GM23338 (cell line): ENCODE measurements around the gene AFF1. TPM values are rescaled to one million over a fixed set of nuclear protein-coding genes. Genes with fewer than 3 reads are reported as not detected.

Experiments used
- ATAC-seq: fragments of 200-7000 bp; cut with Tn5 transposase; 3 replicates; pipeline ENCODE4 v1.9.1; 2020
- DNase-seq: peaks from one replicate; pipeline ENCODE4 v3.0.0-alpha.2; 2015; ENCODE audit warnings: low spot score
- H2AFZ ChIP-seq: fragments of 200-600 bp; sonication (generic); 2 replicates; pipeline ENCODE4 v1.8.0; 2016; ENCODE audit warnings: antibody characterized with exemption, mild to moderate bottlenecking, moderate library complexity
- H3F3A ChIP-seq: fragments of 200-600 bp; sonication (generic); replicated peaks from 2 replicates; pipeline ENCODE4 v1.8.0; 2017; ENCODE audit warnings: antibody characterized with exemption, mixed run types, low read depth
- H3K27ac ChIP-seq: fragments of 200-600 bp; sonication (generic); 2 replicates; pipeline ENCODE4 v1.6.1; 2016; ENCODE audit warnings: low read depth
- H3K27me3 ChIP-seq: fragments of 200-600 bp; sonication (generic); 2 replicates; pipeline ENCODE4 v1.8.0; 2016; ENCODE audit warnings: mild to moderate bottlenecking, mixed run types, moderate library complexity; ENCODE audit not compliant: insufficient read depth
- H3K36me3 ChIP-seq: fragments of 200-600 bp; sonication (generic); 2 replicates; pipeline ENCODE4 v1.8.0; 2016; ENCODE audit warnings: mild to moderate bottlenecking; ENCODE audit not compliant: insufficient read depth
- H3K4me1 ChIP-seq: fragments of 200-600 bp; sonication (generic); 2 replicates; pipeline ENCODE4 v1.8.0; 2016; ENCODE audit warnings: mild to moderate bottlenecking, moderate library complexity; ENCODE audit not compliant: insufficient read depth
- H3K4me2 ChIP-seq: fragments of 200-600 bp; sonication (generic); 2 replicates; pipeline ENCODE4 v1.7.1; 2017; ENCODE audit warnings: mixed run types
- H3K4me3 ChIP-seq: fragments of 200-600 bp; sonication (generic); 2 replicates; pipeline ENCODE4 v1.6.1; 2016; ENCODE audit warnings: mixed run types
- H3K79me2 ChIP-seq: fragments of 200-600 bp; sonication (generic); replicated peaks from 2 replicates; pipeline ENCODE4 v1.8.0; 2017; ENCODE audit warnings: mild to moderate bottlenecking; ENCODE audit not compliant: insufficient read depth
- H3K9me2 ChIP-seq: fragments of 200-600 bp; sonication (generic); 2 replicates; pipeline ENCODE4 v1.8.0; 2017; ENCODE audit not compliant: insufficient read depth
- H4K20me1 ChIP-seq: fragments of 200-600 bp; sonication (generic); replicated peaks from 2 replicates; pipeline ENCODE4 v1.8.0; 2017; ENCODE audit warnings: mild to moderate bottlenecking; ENCODE audit not compliant: insufficient read depth
- H3K27ac Mint-ChIP-seq: 2 replicates; pipeline ENCODE4 v1.8.0; 2020; ENCODE audit warnings: inconsistent platforms, mild to moderate bottlenecking, moderate library complexity, mixed read lengths
- H3K27me3 Mint-ChIP-seq: 3 replicates; pipeline ENCODE4 v1.8.0; 2022; ENCODE audit warnings: low read depth, mild to moderate bottlenecking, moderate library complexity, mixed read lengths, inconsistent platforms; ENCODE audit not compliant: insufficient read depth, poor library complexity
- H3K36me3 Mint-ChIP-seq: 3 replicates; pipeline ENCODE4 v1.8.0; 2021; ENCODE audit warnings: low read depth, mild to moderate bottlenecking, inconsistent platforms, moderate library complexity, mixed read lengths
- H3K4me1 Mint-ChIP-seq: 3 replicates; pipeline ENCODE4 v1.8.0; 2020; ENCODE audit warnings: mild to moderate bottlenecking, inconsistent platforms, mixed read lengths
- H3K4me3 Mint-ChIP-seq: 3 replicates; pipeline ENCODE4 v1.8.0; 2021; ENCODE audit warnings: moderate library complexity, mild to moderate bottlenecking, inconsistent platforms, mixed read lengths
- H3K9me3 Mint-ChIP-seq: 3 replicates; pipeline ENCODE4 v1.8.0; 2020; ENCODE audit warnings: moderate library complexity, mild to moderate bottlenecking, inconsistent platforms, mixed read lengths
- CREB1 ChIP-seq: fragments of 250-450 bp; sonication (Bioruptor Pico); IDR thresholded peaks from 2 replicates; pipeline ENCODE4 v1.5.0; 2020; ENCODE audit warnings: low read depth, mild to moderate bottlenecking, moderate library complexity
- CTCF ChIP-seq, 2 experiments: fragments of 200-600 bp in 1 of 2; sonication (generic) in 1 of 2; conservative IDR thresholded peaks; 2 replicates each; pipeline versions ENCODE4 v1.5.1 to v1.6.1; 2016 to 2017; ENCODE audit warnings: antibody characterized with exemption in 2 of 2, low read depth in 2 of 2, mild to moderate bottlenecking in 2 of 2, moderate library complexity in 1 of 2
- EZH2 ChIP-seq: fragments of 200-600 bp; sonication (generic); IDR thresholded peaks from one replicate; pipeline ENCODE4 v1.8.0; 2017; ENCODE audit warnings: antibody characterized with exemption, mild to moderate bottlenecking, low read depth; ENCODE audit not compliant: unreplicated experiment
- JUNB ChIP-seq: IDR thresholded peaks from one replicate; pipeline ENCODE4 v1.6.1; 2016; ENCODE audit warnings: antibody characterized with exemption; ENCODE audit not compliant: unreplicated experiment
- NANOG ChIP-seq: IDR thresholded peaks from 2 replicates; pipeline ENCODE4 v1.6.1; 2016; ENCODE audit warnings: antibody characterized with exemption, borderline replicate concordance
- POLR2AphosphoS5 ChIP-seq: IDR thresholded peaks from 2 replicates; pipeline ENCODE4 v1.6.1; 2016; ENCODE audit warnings: antibody characterized with exemption, low read depth
- REST ChIP-seq: IDR thresholded peaks from one replicate; pipeline ENCODE4 v1.6.1; 2018; ENCODE audit warnings: antibody characterized with exemption; ENCODE audit not compliant: unreplicated experiment
- ZNF331 ChIP-seq: fragments of 250-450 bp; sonication (Bioruptor Pico); IDR thresholded peaks from 2 replicates; pipeline ENCODE4 v1.5.0; 2020; ENCODE audit warnings: low read depth, mild to moderate bottlenecking, moderate library complexity
- ZNF462 ChIP-seq: fragments of 250-450 bp; sonication (Bioruptor Pico); IDR thresholded peaks from 2 replicates; pipeline ENCODE4 v1.5.0; 2020; ENCODE audit warnings: mild to moderate bottlenecking, moderate library complexity
- polyA plus RNA-seq: library from polyadenylated mRNA; unstranded; fragments of >200 nt; fragmentation: Nextera tagmentation; extraction: Ambion mirVana; gene quantifications from 2 replicates; pipeline ENCODE4 v1.2.1, GENCODE V29; 2016
- total RNA-seq: library from RNA; depleted of rRNA; stranded (reverse); fragments of >200 nt; shearing (Covaris generic); gene quantifications from 2 replicates; pipeline ENCODE4 v1.2.3, GENCODE V29; 2014

AFF1 gene
- total and polyA plus RNA-seq, 2 experiments from 2014 or later, result 42.6 to 67.2 TPM

- Histone ChIP-seq H4K20me1 (peaks cover 15% of the 10 kb centered on the region), H3K27ac (peak overlapping the region; percentile 39; the same call in 1 of the 2 replicates), H3K4me3 (no peak overlapping the region), H3K79me2 (peaks cover 78% of the 10 kb centered on the region), H3K4me1 (peaks cover 78% of the 10 kb centered on the region), H3F3A (0 out of 2 replicates have a peak, but pooled peaks cover 10% of the 10 kb centered on the region), H2AFZ (no peak overlapping the region), H3K4me2 (peak overlapping the region; percentile 85; the same call in 1 of the 2 replicates), H3K9me2 (no peaks in the 10 kb centered on the region), H3K27me3 (peaks cover 11% of the 10 kb centered on the region), H3K36me3 (no peaks in the 10 kb centered on the region)
- Mint-ChIP-seq H3K4me3 (no peak overlapping the region), H3K27ac (no peak overlapping the region), H3K9me3 (no peaks in the 10 kb centered on the region), H3K27me3 (peaks cover 10% of the 10 kb centered on the region), H3K4me1 (peaks cover 81% of the 10 kb centered on the region), H3K36me3 (no peaks in the 10 kb centered on the region)
- no peak for DNase-seq
- ATAC-seq, result no peak
- TF ChIP-seq NANOG (no peak), ZNF331 (CRISPR knock-in tag) (no peak), CTCF (conservative IDR thresholded peaks at IDR 0.05; ENCODE audit: low read depth in 2 of 2) (no peak), EZH2 (no peak), REST (no peak), POLR2AphosphoS5 (no peak), ZNF462 (CRISPR knock-in tag) (no peak), CREB1 (no peak), JUNB (no peak)
Observed at GRCh38 chr4:87010192-87010591, 75.4 kb downstream of the AFF1 start.
